ENCODE measurements around the gene RHEX. TPM values are rescaled to one million over a fixed set of nuclear protein-coding genes. Genes with fewer than 3 reads are reported as not detected.

RHEX gene
- total and polyA plus RNA-seq, 4 donors, result 0.57 to 7.4 (median 1.2) TPM

DNA sequence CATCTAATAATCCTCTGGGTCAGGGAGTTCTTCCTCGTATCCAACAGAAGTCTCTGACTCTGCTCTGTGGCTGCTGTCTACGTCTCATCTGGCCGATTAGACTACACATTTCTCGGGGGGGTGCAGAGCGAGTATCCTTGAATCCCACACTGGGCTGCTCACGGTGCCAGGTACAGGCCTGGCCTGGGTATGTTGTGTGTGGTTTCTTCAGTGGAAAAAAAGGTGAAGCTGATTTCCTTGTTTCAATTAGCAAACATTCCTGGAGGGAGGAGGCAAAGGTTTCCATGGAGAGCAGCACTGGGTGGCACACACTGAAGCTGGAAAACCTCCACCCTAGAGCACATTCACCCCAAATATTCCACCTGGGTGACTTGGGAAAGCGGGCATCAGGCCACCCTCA, 47.7 kb upstream of the RHEX start:
- DNase-seq, result no peak

GRCh38 chr1:206005778-206006180, 47.2 kb upstream of the RHEX start:
- TF ChIP-seq, protein P1, sequence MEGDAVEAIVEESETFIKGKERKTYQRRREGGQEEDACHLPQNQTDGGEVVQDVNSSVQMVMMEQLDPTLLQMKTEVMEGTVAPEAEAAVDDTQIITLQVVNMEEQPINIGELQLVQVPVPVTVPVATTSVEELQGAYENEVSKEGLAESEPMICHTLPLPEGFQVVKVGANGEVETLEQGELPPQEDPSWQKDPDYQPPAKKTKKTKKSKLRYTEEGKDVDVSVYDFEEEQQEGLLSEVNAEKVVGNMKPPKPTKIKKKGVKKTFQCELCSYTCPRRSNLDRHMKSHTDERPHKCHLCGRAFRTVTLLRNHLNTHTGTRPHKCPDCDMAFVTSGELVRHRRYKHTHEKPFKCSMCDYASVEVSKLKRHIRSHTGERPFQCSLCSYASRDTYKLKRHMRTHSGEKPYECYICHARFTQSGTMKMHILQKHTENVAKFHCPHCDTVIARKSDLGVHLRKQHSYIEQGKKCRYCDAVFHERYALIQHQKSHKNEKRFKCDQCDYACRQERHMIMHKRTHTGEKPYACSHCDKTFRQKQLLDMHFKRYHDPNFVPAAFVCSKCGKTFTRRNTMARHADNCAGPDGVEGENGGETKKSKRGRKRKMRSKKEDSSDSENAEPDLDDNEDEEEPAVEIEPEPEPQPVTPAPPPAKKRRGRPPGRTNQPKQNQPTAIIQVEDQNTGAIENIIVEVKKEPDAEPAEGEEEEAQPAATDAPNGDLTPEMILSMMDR (IDR thresholded peaks at IDR 0.05; ENCODE audit: control extremely low read depth, extremely low read depth), result no peak
- peak in 1 of 3 donors; percentile 8 for DNase-seq
- no peak for ATAC-seq (ENCODE audit: insufficient read depth, low FRiP score)
- no peak overlapping the region for H3K27ac ChIP-seq (ENCODE audit: low read depth in 1 of 2, low read length in 1 of 2)
- no peaks in the 10 kb centered on the region for H3K36me3 ChIP-seq (ENCODE audit: control insufficient read depth in 4 of 4, insufficient read depth in 4 of 4, low read length in 4 of 4)
- H3K4me3 ChIP-seq, result no peak overlapping the region
- no peak overlapping the region for H3K9ac ChIP-seq (ENCODE audit: insufficient read depth in 1 of 2, low read length in 2 of 2)
- H3K9me3 ChIP-seq (ENCODE audit: control insufficient read depth in 4 of 4, insufficient read depth in 3 of 4, low read length in 3 of 4), result no peaks in the 10 kb centered on the region
- WGBS, 2 donors, result 37 to 54% methylated on average over 8 of the region's 8 CpGs
- peaks cover 0 to 15% (median 6%) of the 10 kb centered on the region in 5 donors for H3K4me1 ChIP-seq (ENCODE audit: control insufficient read depth in 5 of 5, insufficient read depth in 5 of 5, low read length in 5 of 5)
- no peaks in the 10 kb centered on the region for H3K27me3 ChIP-seq (ENCODE audit: control insufficient read depth in 3 of 3, insufficient read depth in 3 of 3, low read length in 2 of 3)

More for the DNA sequence above, 47.7 kb upstream of the RHEX start:
- TF ChIP-seq, protein P1 (IDR thresholded peaks at IDR 0.05; ENCODE audit: control extremely low read depth, extremely low read depth), result no peak
- Histone ChIP-seq H3K27ac (ENCODE audit: low read depth in 1 of 2, low read length in 1 of 2) (no peak overlapping the region), H3K4me3 (no peak overlapping the region), H3K9ac (ENCODE audit: insufficient read depth in 1 of 2, low read length in 2 of 2) (no peak overlapping the region), H3K36me3 (ENCODE audit: control insufficient read depth in 4 of 4, insufficient read depth in 4 of 4, low read length in 4 of 4) (no peaks in the 10 kb centered on the region), H3K9me3 (ENCODE audit: control insufficient read depth in 4 of 4, insufficient read depth in 3 of 4, low read length in 3 of 4) (no peaks in the 10 kb centered on the region), H3K4me1 (ENCODE audit: control insufficient read depth in 5 of 5, insufficient read depth in 5 of 5, low read length in 5 of 5) (peaks cover 0 to 21% (median 6%) of the 10 kb centered on the region in 5 donors), H3K27me3 (ENCODE audit: control insufficient read depth in 3 of 3, insufficient read depth in 3 of 3, low read length in 2 of 3) (no peaks in the 10 kb centered on the region)
- ATAC-seq (ENCODE audit: insufficient read depth, low FRiP score), result no peak
- 83 to 84% methylated on average over 7 of the region's 7 CpGs for WGBS, 2 donors

DNA sequence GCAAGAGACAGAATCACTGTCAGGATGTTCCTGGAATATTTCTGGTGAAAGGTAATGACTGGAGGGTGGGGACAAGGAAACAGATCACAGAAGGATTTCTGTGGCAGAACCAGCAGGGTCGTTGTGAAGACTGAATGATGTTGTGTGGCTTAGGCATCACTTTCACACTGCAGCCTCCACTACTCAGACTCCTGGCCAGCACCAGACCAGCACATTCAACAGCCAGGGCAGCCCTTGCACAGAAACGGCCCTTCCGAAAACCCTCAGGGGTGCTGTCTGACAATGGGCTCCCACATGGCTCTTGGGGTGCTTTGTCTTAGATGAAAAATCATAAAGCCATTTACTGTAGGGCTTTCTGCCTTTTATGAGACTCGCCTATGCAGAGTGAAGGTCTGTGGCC, 46.0 kb upstream of the RHEX start:
- H3K4me3 ChIP-seq, result no peak overlapping the region
- H3K4me1 ChIP-seq (ENCODE audit: control insufficient read depth in 5 of 5, insufficient read depth in 5 of 5, low read length in 5 of 5), result peaks cover 0 to 15% (median 6%) of the 10 kb centered on the region in 5 donors
- 82 to 93% methylated on average over 4 of the region's 4 CpGs for WGBS, 2 donors
- H3K36me3 ChIP-seq (ENCODE audit: control insufficient read depth in 4 of 4, insufficient read depth in 4 of 4, low read length in 4 of 4), result no peaks in the 10 kb centered on the region
- H3K9ac ChIP-seq (ENCODE audit: insufficient read depth in 1 of 2, low read length in 2 of 2), result no peak overlapping the region
- no peak for ATAC-seq (ENCODE audit: insufficient read depth, low FRiP score)
- H3K27me3 ChIP-seq (ENCODE audit: control insufficient read depth in 3 of 3, insufficient read depth in 3 of 3, low read length in 2 of 3), result no peaks in the 10 kb centered on the region
- H3K9me3 ChIP-seq (ENCODE audit: control insufficient read depth in 4 of 4, insufficient read depth in 3 of 4, low read length in 3 of 4), result no peaks in the 10 kb centered on the region
- TF ChIP-seq, protein P1 (IDR thresholded peaks at IDR 0.05; ENCODE audit: control extremely low read depth, extremely low read depth), result no peak
- no peak for DNase-seq
- H3K27ac ChIP-seq (ENCODE audit: low read depth in 1 of 2, low read length in 1 of 2), result no peak overlapping the region

- WGBS, 2 donors, result 70 to 82% methylated on average over 5 of the region's 5 CpGs
- DNase-seq, result no peak
- Histone ChIP-seq H3K9ac (ENCODE audit: insufficient read depth in 1 of 2, low read length in 2 of 2) (no peak overlapping the region), H3K9me3 (ENCODE audit: control insufficient read depth in 4 of 4, insufficient read depth in 3 of 4, low read length in 3 of 4) (no peaks in the 10 kb centered on the region), H3K27me3 (ENCODE audit: control insufficient read depth in 3 of 3, insufficient read depth in 3 of 3, low read length in 2 of 3) (no peaks in the 10 kb centered on the region), H3K36me3 (ENCODE audit: control insufficient read depth in 4 of 4, insufficient read depth in 4 of 4, low read length in 4 of 4) (peaks cover 0 to 2% (median 0%) of the 10 kb centered on the region in 4 donors), H3K4me1 (ENCODE audit: control insufficient read depth in 5 of 5, insufficient read depth in 5 of 5, low read length in 5 of 5) (peaks cover 0 to 1% (median 0%) of the 10 kb centered on the region in 5 donors), H3K27ac (ENCODE audit: low read depth in 1 of 2, low read length in 1 of 2) (no peak overlapping the region), H3K4me3 (no peak overlapping the region)
- TF ChIP-seq, protein P1 (IDR thresholded peaks at IDR 0.05; ENCODE audit: control extremely low read depth, extremely low read depth), result no peak
- ATAC-seq (ENCODE audit: insufficient read depth, low FRiP score), result no peak
These were observed 42.9 kb upstream of the RHEX start for GRCh38 chr1:206010060-206010459.

Data from lung (tissue), 12 donors.